Vagina (tissue), 2 donors: ENCODE measurements around the gene TEDC1. TPM values are rescaled to one million over a fixed set of nuclear protein-coding genes. Genes with fewer than 3 reads are reported as not detected.
"Not testable (repeated sequence)": the region's sequence is repeated elsewhere in the genome, so short reads cannot be mapped to it uniquely, and the experiment has no call there.

ENCODE experiments used
- DNase-seq, 2 donors: peaks; one replicate each; pipeline ENCODE4 v3.0.0-alpha.2; 2017; ENCODE audit errors: extremely low spot score in 2 of 2
- H3K27ac ChIP-seq: fragments of 200-600 bp; sonication (generic); one replicate; pipeline ENCODE4 v1.5.1; 2019
- H3K27me3 ChIP-seq: fragments of 200-600 bp; sonication (generic); one replicate; pipeline ENCODE4 v1.5.1; 2019
- H3K36me3 ChIP-seq, 2 donors: fragments of 200-600 bp; sonication (generic); one replicate each; pipeline ENCODE4 v1.5.1; 2017 to 2019
- H3K4me1 ChIP-seq: fragments of 200-600 bp; sonication (generic); one replicate; pipeline ENCODE4 v1.5.1; 2019
- H3K4me3 ChIP-seq, 2 donors: fragments of 200-600 bp; sonication (generic); 1 replicate in 1 of 2; 2 replicates in 1 of 2; pipeline ENCODE4 v1.5.1; 2016 to 2019
- H3K9me3 ChIP-seq: fragments of 200-600 bp; sonication (generic); one replicate; pipeline ENCODE4 v1.5.1; 2019
- CTCF ChIP-seq, 3 experiments: fragments of 450-650 bp in 2 of 3; fragments of 200-600 bp in 1 of 3; sonication (generic) in 1 of 3; IDR thresholded peaks; one replicate each; pipeline ENCODE4 v1.5.1; 2017 to 2019; ENCODE audit warnings: antibody characterized with exemption in 3 of 3, mild to moderate bottlenecking in 2 of 3, moderate library complexity in 2 of 3
- POLR2A ChIP-seq, 2 donors: fragments of 450-650 bp; IDR thresholded peaks; one replicate each; pipeline ENCODE4 v1.6.1; 2017; ENCODE audit warnings: antibody characterized with exemption in 2 of 2, mild to moderate bottlenecking in 2 of 2, moderate library complexity in 2 of 2
- POLR2AphosphoS5 ChIP-seq, 2 donors: sonication (generic); formaldehyde crosslinking; IDR thresholded peaks; one replicate each; pipeline ENCODE4 v1.9.0; 2017; ENCODE audit warnings: antibody characterized with exemption in 2 of 2, mild to moderate bottlenecking in 2 of 2, low read depth in 1 of 2; ENCODE audit not compliant: insufficient read depth in 1 of 2
- intact Hi-C: fragments of 100-400 bp; cut with DNase I; formaldehyde crosslinking; loops from one replicate; pipeline ENCODE4 v1.15.1; 2023
- total RNA-seq: library from RNA; depleted of rRNA; stranded (reverse); fragments of >200 nt; gene quantifications from one replicate; pipeline ENCODE4 v1.2.3, GENCODE V29; 2016

The TEDC1 gene
- total RNA-seq, 1 donor from 2014 or later, result 5.9 TPM

DNA sequence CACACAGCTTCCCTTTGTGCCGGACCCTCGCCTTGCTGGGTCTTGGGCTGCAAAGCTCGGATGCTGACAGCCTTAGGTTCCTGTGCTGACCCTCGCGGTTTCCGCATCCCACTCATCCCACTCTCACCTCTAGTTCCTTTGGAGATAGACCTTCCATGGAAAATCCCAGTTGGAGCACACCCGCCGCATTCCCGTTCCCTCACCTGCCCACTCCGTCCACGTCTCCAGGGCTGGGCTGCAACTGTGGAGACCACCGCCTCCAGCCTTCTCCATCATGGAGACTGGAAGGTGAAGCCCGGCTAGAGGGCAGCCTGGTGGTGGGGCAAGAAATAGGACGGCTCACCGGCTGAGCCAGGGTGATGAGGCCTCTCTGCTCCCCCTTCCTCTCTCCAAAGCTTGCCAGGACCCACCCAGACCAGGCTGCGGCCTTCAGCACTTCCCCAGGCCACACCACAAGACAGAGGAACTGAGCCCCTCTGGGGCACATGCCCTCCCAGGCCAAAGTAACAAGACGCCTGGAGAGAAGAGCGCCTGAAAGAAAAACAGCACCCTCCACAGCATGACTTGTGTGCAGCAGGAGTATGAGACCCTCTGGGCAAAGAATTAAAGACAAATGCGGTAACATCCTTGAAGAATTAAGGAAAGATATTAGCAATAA lies 50.3 kb downstream of the TEDC1 start:
- H3K27ac ChIP-seq, result no peak overlapping the region
- intact Hi-C loops, result no loop called here
- peaks cover 8% of the 10 kb centered on the region for H3K9me3 ChIP-seq
- TF ChIP-seq POLR2AphosphoS5 (IDR thresholded peaks at IDR 0.05; ENCODE audit: insufficient read depth in 1 of 2, low read depth in 1 of 2) (no peak), CTCF (IDR thresholded peaks at IDR 0.05) (no peak), POLR2A (IDR thresholded peaks at IDR 0.05) (no peak)
- no peaks in the 10 kb centered on the region for H3K36me3 ChIP-seq
- no peak overlapping the region for H3K4me3 ChIP-seq
- no peaks in the 10 kb centered on the region for H3K4me1 ChIP-seq
- DNase-seq, result no peak
- H3K27me3 ChIP-seq, result no peaks in the 10 kb centered on the region

DNA sequence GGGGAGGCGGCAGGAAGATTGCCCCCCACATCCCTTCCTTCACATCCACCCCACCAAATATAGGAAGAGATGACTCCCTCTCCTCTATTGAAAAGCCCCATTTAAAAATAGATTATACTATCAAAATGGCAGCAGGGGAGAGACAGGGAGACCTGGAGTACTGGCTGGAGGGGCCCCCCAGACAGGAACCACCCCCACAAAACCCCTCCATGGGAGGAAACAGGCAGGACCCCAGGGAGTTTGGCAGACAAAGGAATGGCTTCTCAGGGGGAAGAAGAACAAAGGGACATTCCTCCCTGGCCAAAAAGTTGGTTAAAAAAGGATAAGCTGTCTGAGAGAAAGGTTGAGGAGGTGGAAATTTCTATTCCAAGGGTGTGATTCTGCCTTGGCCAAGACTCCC lies 54.6 kb downstream of the TEDC1 start:
- H3K27ac ChIP-seq, H3K4me1 ChIP-seq, intact Hi-C loops: not testable (repeated sequence)

DNA sequence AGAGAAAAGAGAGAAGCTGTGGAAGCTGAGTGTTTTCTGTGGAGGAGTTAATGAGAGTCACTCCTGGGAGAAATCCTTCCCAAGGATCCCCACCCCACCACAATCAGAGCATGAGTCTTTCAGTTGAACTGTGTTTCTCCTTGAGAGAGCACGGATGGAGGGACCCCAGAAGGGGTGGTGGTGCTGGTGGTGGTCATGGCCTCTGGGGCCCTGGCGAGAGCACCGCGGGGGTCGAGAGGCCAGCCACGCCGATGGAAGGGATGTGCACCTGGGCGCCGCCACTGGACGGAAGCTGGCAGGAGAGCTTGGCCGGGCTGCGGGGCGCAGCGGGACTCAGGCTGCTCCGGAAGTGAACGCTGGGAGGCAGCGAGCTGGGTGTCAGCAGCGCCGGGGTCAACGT lies 55.4 kb downstream of the TEDC1 start:
- H3K9me3 ChIP-seq, H3K4me3 ChIP-seq, H3K27me3 ChIP-seq, DNase-seq, H3K4me1 ChIP-seq, intact Hi-C loops, H3K36me3 ChIP-seq, H3K27ac ChIP-seq: not testable (repeated sequence)

More for the DNA sequence above, 54.6 kb downstream of the TEDC1 start:
- DNase-seq, H3K9me3 ChIP-seq, H3K36me3 ChIP-seq, H3K27me3 ChIP-seq, H3K4me3 ChIP-seq: not testable (repeated sequence)

DNA sequence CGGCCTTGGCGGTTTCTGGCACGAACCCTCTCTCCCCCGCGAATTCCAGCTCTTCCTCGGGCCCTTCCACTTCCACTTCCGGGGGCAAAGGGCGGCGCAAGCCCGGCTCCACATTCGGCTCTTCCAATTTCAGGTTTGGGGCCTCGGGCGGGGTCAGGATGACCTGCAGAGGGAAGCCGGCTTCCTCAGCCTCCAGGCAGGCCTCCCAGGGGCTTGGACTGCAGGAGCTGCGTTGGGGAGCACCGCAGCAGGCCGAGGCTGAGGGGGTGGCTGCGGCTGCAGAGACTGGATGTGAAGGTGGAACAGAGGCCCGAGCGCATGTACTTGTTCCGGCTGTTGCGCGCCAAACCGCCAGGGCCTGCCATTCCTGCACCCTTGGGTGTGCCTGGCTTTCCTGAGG lies 56.0 kb downstream of the TEDC1 start:
- intact Hi-C loops, H3K4me3 ChIP-seq: not testable (repeated sequence)

DNA sequence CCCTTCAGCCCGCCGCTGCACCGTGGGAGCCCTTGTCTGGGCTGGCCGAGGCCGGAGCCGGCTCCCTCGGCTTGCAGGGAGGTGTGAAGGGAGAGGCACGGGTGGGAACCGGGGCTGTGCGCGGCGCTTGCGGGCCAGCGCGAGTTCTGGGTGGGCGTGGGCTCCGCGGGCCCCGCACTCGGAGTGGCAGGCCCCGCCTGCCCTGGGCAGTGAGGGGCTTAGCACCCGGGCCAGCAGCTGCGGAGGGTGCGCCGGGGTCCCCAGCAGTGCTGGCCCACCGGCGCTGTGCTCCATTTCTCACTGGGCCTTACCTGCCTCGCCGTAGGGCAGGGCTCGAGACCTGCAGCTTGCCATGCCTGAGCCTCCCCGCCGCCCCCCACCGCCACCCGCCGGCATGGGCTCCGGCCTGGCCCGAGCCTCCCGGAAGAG lies 56.7 kb downstream of the TEDC1 start:
- TF ChIP-seq CTCF (IDR thresholded peaks at IDR 0.05) (no peak), POLR2A (IDR thresholded peaks at IDR 0.05) (no peak), POLR2AphosphoS5 (IDR thresholded peaks at IDR 0.05; ENCODE audit: insufficient read depth in 1 of 2, low read depth in 1 of 2) (no peak)
- H3K27ac ChIP-seq, result no peak overlapping the region
- no peak for DNase-seq
- no peaks in the 10 kb centered on the region for H3K27me3 ChIP-seq
- H3K4me1 ChIP-seq, result no peaks in the 10 kb centered on the region
- intact Hi-C loops, result no loop called here
- no peaks in the 10 kb centered on the region for H3K36me3 ChIP-seq
- H3K4me3 ChIP-seq, result no peak overlapping the region
- H3K9me3 ChIP-seq, result peaks cover 7% of the 10 kb centered on the region

More for the DNA sequence above, 56.0 kb downstream of the TEDC1 start:
- not testable (repeated sequence) for DNase-seq, H3K27me3 ChIP-seq, H3K9me3 ChIP-seq, H3K4me1 ChIP-seq, H3K27ac ChIP-seq, H3K36me3 ChIP-seq

Other genes with a start within 250 kb of the TEDC1 start
- 45.9 TPM for gene BTBD6, start 242.7 kb upstream of the TEDC1 start, total RNA-seq
- gene BRF1, start 190.2 kb upstream of the TEDC1 start, total RNA-seq, result 64.6 TPM
- gene PACS2, start 176.5 kb upstream of the TEDC1 start, total RNA-seq, result 64.8 TPM
- not detected for gene TEX22, start 92.7 kb upstream of the TEDC1 start, total RNA-seq
- 82.7 TPM for gene MTA1, start 71.4 kb upstream of the TEDC1 start, total RNA-seq
- gene CRIP2, start 16.4 kb upstream of the TEDC1 start, total RNA-seq, result 126 TPM
- gene CRIP1, start 4.4 kb upstream of the TEDC1 start, total RNA-seq, result 7.6 TPM
- 9.3 TPM for gene TMEM121, start 35.3 kb downstream of the TEDC1 start, total RNA-seq